ENCODE results near the gene KMT5C.

KMT5C gene

DNA sequence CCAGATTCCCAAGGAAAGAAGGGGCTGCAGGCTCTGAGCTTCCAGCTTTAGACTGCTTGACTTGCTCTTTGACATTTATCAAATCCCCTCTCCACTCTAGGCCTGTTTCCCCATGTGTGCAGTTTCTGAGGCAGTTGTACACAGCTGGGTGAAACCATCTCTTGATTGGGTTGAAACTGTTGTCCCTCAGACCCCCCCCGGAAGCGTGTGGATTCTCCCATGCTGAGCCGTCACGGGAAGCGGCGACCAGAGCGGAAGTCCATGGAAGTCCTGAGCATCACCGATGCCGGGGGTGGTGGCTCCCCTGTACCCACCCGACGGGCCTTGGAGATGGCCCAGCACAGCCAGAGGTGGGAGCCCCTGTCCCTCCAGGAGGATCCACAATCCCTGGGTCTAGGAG lies 36.2 kb upstream of the KMT5C start:
- TF ChIP-seq, protein P1, sequence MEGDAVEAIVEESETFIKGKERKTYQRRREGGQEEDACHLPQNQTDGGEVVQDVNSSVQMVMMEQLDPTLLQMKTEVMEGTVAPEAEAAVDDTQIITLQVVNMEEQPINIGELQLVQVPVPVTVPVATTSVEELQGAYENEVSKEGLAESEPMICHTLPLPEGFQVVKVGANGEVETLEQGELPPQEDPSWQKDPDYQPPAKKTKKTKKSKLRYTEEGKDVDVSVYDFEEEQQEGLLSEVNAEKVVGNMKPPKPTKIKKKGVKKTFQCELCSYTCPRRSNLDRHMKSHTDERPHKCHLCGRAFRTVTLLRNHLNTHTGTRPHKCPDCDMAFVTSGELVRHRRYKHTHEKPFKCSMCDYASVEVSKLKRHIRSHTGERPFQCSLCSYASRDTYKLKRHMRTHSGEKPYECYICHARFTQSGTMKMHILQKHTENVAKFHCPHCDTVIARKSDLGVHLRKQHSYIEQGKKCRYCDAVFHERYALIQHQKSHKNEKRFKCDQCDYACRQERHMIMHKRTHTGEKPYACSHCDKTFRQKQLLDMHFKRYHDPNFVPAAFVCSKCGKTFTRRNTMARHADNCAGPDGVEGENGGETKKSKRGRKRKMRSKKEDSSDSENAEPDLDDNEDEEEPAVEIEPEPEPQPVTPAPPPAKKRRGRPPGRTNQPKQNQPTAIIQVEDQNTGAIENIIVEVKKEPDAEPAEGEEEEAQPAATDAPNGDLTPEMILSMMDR (conservative IDR thresholded peaks at IDR 0.05): no peak
- no peak for TF ChIP-seq ZFX (IDR thresholded peaks at IDR 0.05)
- no peak overlapping the region for H3K27ac ChIP-seq

DNA sequence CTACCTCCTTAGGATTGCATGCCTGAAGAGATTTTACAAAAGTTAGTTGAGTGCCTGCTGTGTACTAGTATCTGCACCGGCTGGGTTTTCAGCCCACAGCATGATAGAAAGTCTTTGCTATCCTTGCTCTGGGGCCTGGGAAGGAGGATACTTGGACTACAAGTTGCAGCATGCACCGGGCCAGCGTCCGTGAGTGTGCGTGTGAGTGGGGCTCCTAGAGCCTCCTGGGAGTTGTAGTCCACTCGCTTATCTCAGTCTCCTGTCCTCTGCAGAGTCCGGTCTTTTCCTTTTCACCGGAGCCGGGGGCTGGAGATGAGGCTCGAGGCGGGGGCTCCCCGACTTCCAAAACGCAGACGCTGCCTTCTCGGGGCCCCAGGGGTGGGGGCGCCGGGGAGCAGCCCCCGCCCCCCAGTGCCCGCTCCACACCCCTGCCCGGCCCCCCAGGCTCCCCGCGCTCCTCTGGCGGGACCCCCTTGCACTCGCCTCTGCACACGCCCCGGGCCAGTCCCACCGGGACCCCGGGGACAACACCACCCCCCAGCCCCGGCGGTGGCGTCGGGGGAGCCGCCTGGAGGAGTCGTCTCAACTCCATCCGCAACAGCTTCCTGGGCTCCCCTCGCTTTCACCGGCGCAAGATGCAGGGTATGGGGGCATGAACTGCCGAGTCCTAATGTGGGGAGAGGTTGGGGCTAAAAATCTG lies 35.2 kb upstream of the KMT5C start:
- H3K27ac ChIP-seq: no peak overlapping the region
- TF ChIP-seq, protein P1 (conservative IDR thresholded peaks at IDR 0.05): no peak
- TF ChIP-seq ZFX (IDR thresholded peaks at IDR 0.05): no peak

DNA sequence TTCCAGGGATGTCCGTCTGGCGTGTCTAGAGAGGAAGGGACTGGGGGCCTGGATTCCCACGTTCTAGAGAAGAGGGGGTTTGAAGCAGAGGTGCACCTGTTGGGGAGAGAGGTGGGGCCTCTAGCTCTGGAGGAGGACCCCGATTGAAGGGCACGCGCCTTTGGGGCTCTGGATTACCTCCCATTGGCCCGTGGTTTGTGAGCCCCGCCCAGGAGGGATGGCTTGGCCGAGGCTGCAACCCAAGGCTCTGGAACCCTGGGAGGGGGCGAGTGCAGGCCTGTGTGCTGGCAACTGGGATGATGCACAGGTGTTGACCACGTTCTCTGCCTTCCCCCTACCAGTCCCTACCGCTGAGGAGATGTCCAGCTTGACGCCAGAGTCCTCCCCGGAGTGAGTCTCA lies 34.7 kb upstream of the KMT5C start:
- H3K27ac ChIP-seq: no peak overlapping the region

DNA sequence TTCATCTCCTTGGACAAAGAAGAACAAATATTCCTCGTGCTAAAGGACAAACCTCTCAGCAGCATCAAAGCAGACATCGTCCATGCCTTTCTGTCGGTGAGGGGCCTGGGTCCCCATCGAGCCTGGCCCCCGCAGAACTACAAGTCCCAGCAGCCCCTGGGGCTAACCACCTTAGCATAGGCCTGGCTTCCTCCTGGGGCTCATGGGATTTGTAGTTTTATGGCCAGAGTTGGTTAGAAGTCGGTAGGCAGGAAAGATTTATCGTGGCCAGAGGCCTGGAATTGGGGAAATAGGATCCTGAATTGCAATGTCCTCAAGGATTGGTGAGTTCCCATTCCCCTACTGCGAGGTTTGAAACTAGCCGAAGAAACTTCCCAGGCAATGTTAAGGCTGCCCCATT lies 34.2 kb upstream of the KMT5C start:
- H3K27ac ChIP-seq: no peak overlapping the region
- TF ChIP-seq, protein P1 (conservative IDR thresholded peaks at IDR 0.05): no peak
- TF ChIP-seq ZFX (IDR thresholded peaks at IDR 0.05): no peak

More for the DNA sequence above, 34.7 kb upstream of the KMT5C start:
- TF ChIP-seq, protein P1 (conservative IDR thresholded peaks at IDR 0.05): no peak
- TF ChIP-seq ZFX (IDR thresholded peaks at IDR 0.05): no peak

DNA sequence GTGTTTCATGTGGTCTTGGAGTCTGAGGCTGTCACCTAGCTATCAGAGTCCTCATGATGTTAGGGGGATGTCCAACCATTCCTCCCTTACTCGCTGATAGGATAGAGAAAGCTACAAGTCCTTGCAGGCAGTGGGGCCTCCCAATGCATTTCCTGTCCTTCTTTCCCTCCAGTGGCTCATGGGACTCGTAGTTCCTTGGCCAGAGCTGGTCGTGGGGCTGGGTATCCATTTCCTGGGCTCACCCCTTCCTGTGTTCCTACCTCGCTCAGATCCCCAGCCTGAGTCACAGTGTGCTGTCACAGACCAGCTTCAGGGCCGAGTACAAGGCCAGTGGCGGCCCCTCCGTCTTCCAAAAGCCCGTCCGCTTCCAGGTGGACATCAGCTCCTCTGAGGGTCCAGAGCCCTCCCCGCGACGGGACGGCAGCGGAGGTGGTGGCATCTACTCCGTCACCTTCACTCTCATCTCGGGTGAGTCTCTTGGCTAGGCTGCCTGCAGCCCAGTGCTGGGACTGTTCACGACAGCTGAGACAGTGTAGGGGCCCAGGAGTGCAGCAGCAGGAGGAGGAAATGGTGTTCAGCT lies 33.6 kb upstream of the KMT5C start:
- no peak for TF ChIP-seq ZFX (IDR thresholded peaks at IDR 0.05)
- TF ChIP-seq, protein P1 (conservative IDR thresholded peaks at IDR 0.05): no peak
- no peak overlapping the region for H3K27ac ChIP-seq

DNA sequence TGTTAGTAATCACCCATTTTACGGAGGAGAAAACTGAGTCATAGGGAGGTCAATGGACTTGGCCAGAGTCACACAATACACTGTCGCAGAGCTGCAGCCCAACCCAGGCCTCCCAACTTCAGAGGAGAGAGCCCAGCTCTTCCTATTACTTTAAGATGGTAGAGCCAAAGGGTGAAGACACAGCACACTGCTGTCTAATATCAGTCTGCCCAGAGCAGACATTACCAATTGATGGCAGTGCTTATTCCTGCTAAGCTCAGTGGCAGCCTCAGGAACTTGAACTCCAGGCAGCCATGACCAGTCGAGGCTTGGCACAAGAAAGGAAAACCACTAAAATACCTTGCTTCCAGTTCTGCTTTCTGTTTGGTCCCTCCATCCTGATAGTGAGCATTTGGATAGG lies 33.0 kb upstream of the KMT5C start:
- TF ChIP-seq, protein P1 (conservative IDR thresholded peaks at IDR 0.05): no peak
- H3K27ac ChIP-seq: no peak overlapping the region

DNA sequence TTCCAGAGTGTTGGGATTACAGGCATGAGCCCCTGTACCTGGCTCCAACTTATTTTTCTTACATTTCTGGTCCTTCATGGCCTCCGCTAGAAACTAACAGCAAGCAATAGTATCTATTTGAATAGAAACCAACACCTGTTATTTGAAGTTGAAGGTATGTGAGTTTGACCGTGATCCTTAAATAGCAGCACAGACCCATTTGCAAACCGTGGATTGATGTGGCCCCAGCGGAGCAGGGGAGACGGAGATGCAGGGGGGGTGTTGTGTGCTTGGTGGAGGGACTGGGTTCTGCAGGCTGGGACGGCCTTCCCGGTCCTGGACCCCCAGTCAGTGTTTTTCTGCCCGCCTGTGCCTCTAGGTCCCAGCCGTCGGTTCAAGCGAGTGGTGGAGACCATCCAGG lies 31.4 kb upstream of the KMT5C start:
- no peak overlapping the region for H3K27ac ChIP-seq
- TF ChIP-seq ZFX (IDR thresholded peaks at IDR 0.05): no peak
- TF ChIP-seq, protein P1 (conservative IDR thresholded peaks at IDR 0.05): no peak

Measured in C4-2B (cell line).